ENCODE data around the gene DGKK. TPM values are rescaled to one million over a fixed set of nuclear protein-coding genes. Genes with fewer than 3 reads are reported as not detected.

The DGKK gene
- total RNA-seq, 1 experiment from 2014 or later = 1.6 TPM

DNA sequence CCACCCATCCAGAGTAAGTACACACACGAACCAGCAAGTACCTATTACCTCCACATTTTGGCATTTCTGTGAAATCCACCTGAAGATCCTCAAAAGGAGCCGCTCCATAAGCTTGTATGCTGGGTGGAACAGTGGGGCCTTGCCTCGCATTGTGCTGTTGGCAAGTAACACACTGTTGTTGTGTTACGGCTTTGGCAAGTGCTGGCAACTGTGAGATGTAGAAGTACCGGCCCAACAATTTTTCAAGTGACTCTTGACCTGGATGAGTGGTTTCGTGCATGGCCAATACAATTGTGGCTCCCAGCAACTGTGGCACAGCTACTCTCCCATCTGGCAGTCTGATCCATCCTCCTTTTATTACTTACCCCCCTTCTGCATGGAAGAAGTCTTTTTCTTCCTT is 137.3 kb downstream of the DGKK start:
- Histone ChIP-seq H4K20me1 (ENCODE audit: control insufficient read depth, insufficient read depth, insufficient read length) (no peaks in the 10 kb centered on the region), H3K23ac (ENCODE audit: insufficient read length, low read depth, low read length) (no peak overlapping the region), H2BK5ac (ENCODE audit: insufficient read length, low read length) (no peak overlapping the region), H2BK15ac (ENCODE audit: low read depth, low read length) (no peak overlapping the region), H2BK12ac (ENCODE audit: insufficient read length, low read depth, low read length) (no peak overlapping the region), H3K56ac (ENCODE audit: insufficient read length, low read depth, low read length) (no peak overlapping the region), H2AFZ (ENCODE audit: low read length) (no peak overlapping the region), H4K91ac (ENCODE audit: insufficient read length, low read depth, low read length) (no peak overlapping the region), H3K18ac (ENCODE audit: insufficient read length, low read depth, low read length) (no peak overlapping the region), H3K79me1 (ENCODE audit: insufficient read depth, low read depth, low read length, poor library complexity, severe bottlenecking) (no peaks in the 10 kb centered on the region), H3K14ac (ENCODE audit: insufficient read depth, low read length) (no peak overlapping the region), H3K4ac (ENCODE audit: low read depth, low read length) (no peak overlapping the region), H3K9ac (ENCODE audit: extremely low read depth, insufficient read length, low read length) (no peak overlapping the region), H3K79me2 (ENCODE audit: insufficient read depth, low read length) (no peaks in the 10 kb centered on the region), H4K5ac (ENCODE audit: insufficient read length, low read depth, low read length) (no peak overlapping the region), H2BK120ac (ENCODE audit: low read depth, low read length, poor library complexity, severe bottlenecking) (no peak overlapping the region), H3K23me2 (ENCODE audit: insufficient read length, low read depth, low read length, poor library complexity, severe bottlenecking) (no peaks in the 10 kb centered on the region), H3K27ac (ENCODE audit: insufficient read length, low read depth, low read length) (no peak overlapping the region), H3K4me2 (ENCODE audit: insufficient read depth, insufficient read length, low read length) (no peak overlapping the region), H2BK20ac (ENCODE audit: low read depth, low read length, poor library complexity, severe bottlenecking) (no peak overlapping the region), H3K4me1 (ENCODE audit: insufficient read depth, low read length) (no peaks in the 10 kb centered on the region), H4K8ac (replicated peaks; ENCODE audit: insufficient read length, low read depth, low read length) (no peak overlapping the region), H3K9me3 (ENCODE audit: control insufficient read depth, low read depth, low read length) (no peaks in the 10 kb centered on the region), H3K27me3 (ENCODE audit: insufficient read depth, low read length) (no peaks in the 10 kb centered on the region), H2AK5ac (ENCODE audit: insufficient read length, low read length) (no peak overlapping the region), H3T11ph (ENCODE audit: low read length) (no peak overlapping the region)
- H3K4me1 Mint-ChIP-seq = 0 out of 4 replicates have a peak, but pooled peaks cover 0 to 2% of the 10 kb centered on the region in 2 experiments
- H3K4me3 Mint-ChIP-seq = no peak overlapping the region
- no peak overlapping the region for H3K27ac Mint-ChIP-seq
- no CpG with 5 or more reads among the region's 6 CpGs for WGBS (ENCODE audit: extremely low coverage, insufficient read length, low lambda C conversion rate)
- TF ChIP-seq, protein P1, sequence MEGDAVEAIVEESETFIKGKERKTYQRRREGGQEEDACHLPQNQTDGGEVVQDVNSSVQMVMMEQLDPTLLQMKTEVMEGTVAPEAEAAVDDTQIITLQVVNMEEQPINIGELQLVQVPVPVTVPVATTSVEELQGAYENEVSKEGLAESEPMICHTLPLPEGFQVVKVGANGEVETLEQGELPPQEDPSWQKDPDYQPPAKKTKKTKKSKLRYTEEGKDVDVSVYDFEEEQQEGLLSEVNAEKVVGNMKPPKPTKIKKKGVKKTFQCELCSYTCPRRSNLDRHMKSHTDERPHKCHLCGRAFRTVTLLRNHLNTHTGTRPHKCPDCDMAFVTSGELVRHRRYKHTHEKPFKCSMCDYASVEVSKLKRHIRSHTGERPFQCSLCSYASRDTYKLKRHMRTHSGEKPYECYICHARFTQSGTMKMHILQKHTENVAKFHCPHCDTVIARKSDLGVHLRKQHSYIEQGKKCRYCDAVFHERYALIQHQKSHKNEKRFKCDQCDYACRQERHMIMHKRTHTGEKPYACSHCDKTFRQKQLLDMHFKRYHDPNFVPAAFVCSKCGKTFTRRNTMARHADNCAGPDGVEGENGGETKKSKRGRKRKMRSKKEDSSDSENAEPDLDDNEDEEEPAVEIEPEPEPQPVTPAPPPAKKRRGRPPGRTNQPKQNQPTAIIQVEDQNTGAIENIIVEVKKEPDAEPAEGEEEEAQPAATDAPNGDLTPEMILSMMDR (conservative IDR thresholded peaks at IDR 0.05) = no peak
- no peak for DNase-seq
- no peaks in the 10 kb centered on the region; the same call in 1 of the 2 replicates for H3K27me3 Mint-ChIP-seq (ENCODE audit: low read depth)
- H3K36me3 Mint-ChIP-seq (ENCODE audit: insufficient read depth in 1 of 3, low read depth in 3 of 3) = peaks cover 0 to 7% (median 6%) of the 10 kb centered on the region in 3 experiments; a peak in 6 of 7 replicates
- H3K9me3 Mint-ChIP-seq = peaks cover 58 to 71% of the 10 kb centered on the region in 2 experiments
